Measurements from ENCODE around the gene CACNA2D2.

DNA sequence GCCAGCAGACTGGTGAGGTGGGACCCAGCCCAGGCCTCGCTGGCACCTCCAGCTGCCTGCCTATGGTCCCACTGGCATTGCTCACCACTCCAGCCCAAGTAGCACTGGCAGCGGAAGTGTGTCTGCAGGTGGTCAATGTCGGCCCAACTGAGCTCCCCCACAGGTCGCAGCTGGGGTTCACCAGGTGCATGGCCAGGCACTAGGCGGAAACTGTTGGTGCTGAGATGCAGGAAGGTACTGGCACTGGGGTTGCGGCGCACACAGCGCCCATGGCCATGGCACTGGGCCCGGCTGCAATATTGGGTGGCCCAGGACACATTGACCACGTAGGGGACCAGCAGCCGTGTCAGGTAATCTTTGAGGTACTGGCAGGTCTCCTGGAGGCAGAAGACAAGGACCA, 185.3 kb downstream of the CACNA2D2 start:
- no peak for TF ChIP-seq CTCF (conservative IDR thresholded peaks at IDR 0.05)
- TF ChIP-seq ZFX (IDR thresholded peaks at IDR 0.05) = no peak
